Measurements from ENCODE around the gene AP3D1.

- no peak for TF ChIP-seq POLR2A (IDR thresholded peaks at IDR 0.05)
- no peak for TF ChIP-seq CTCF (IDR thresholded peaks at IDR 0.05)
- no peak for TF ChIP-seq POLR2AphosphoS5 (IDR thresholded peaks at IDR 0.05)
- no peak for TF ChIP-seq EP300 (IDR thresholded peaks at IDR 0.05; ENCODE audit: low read depth)
Measured at GRCh38 chr19:2057484-2058469, 93.6 kb downstream of the AP3D1 start.

All from transverse colon (tissue), 4 donors.